Prostate gland (tissue), 2 donors: Measurements from ENCODE around the gene LOXHD1. TPM values are rescaled to one million over a fixed set of nuclear protein-coding genes. Genes with fewer than 3 reads are reported as not detected.

Source experiments
- DNase-seq: peaks from one replicate; pipeline ENCODE4 v3.0.0-alpha.2; 2019; ENCODE audit warnings: low spot score
- H3K27ac ChIP-seq, 2 donors: fragments of 200-600 bp; sonication (generic); 2 replicates each; pipeline ENCODE4 v1.5.1; 2017 to 2019
- H3K27me3 ChIP-seq: fragments of 200-600 bp; sonication (generic); replicated peaks from 2 replicates; pipeline ENCODE4 v1.5.1; 2019; ENCODE audit not compliant: insufficient read depth
- H3K36me3 ChIP-seq, 2 donors: fragments of 200-600 bp; sonication (generic); 1 replicate in 1 of 2; 2 replicates in 1 of 2; pipeline versions ENCODE4 v1.5.1 to v1.8.1; 2017 to 2019
- H3K4me1 ChIP-seq: fragments of 200-600 bp; sonication (generic); replicated peaks from 2 replicates; pipeline ENCODE4 v1.5.1; 2019
- H3K4me3 ChIP-seq, 2 donors: fragments of 200-600 bp; sonication (generic); 2 replicates each; pipeline ENCODE4 v1.5.1; 2017 to 2019
- H3K9me3 ChIP-seq: fragments of 200-600 bp; sonication (generic); 2 replicates; pipeline ENCODE4 v1.5.1; 2017
- POLR2A ChIP-seq: fragments of 450-650 bp; IDR thresholded peaks from one replicate; pipeline ENCODE4 v1.6.1; 2016; ENCODE audit warnings: antibody characterized with exemption, mild to moderate bottlenecking
- POLR2AphosphoS5 ChIP-seq: sonication (generic); formaldehyde crosslinking; IDR thresholded peaks from one replicate; pipeline ENCODE4 v1.6.1; 2017; ENCODE audit warnings: antibody characterized with exemption
- WGBS: methylation state at CpG from one replicate; pipeline ENCODE4 v1.1.5; 2018; 5-methylcytosine and 5-hydroxymethylcytosine counted together
- intact Hi-C: fragments of 100-400 bp; cut with DNase I; formaldehyde crosslinking; loops from one replicate; pipeline ENCODE4 v1.14.2; 2022
- total RNA-seq, 2 donors: library from RNA; depleted of rRNA; stranded (reverse); fragments of >200 nt; gene quantifications; one replicate each; pipeline ENCODE4 v1.1.0, GENCODE V29; 2016
- TF ChIP-seq, protein P1 (sequence below), 4 experiments: fragments of 200-600 bp in 2 of 4; fragments of 450-650 bp in 2 of 4; sonication (generic) in 2 of 4; IDR thresholded peaks; 1 replicate in 3 of 4; 2 replicates in 1 of 4; pipeline ENCODE4 v1.5.1; 2016 to 2019; ENCODE audit warnings: antibody characterized with exemption in 4 of 4, mild to moderate bottlenecking in 2 of 4, moderate library complexity in 2 of 4

The LOXHD1 gene
- total RNA-seq, 2 donors from 2014 or later = 1.4 TPM; not detected in 1

DNA sequence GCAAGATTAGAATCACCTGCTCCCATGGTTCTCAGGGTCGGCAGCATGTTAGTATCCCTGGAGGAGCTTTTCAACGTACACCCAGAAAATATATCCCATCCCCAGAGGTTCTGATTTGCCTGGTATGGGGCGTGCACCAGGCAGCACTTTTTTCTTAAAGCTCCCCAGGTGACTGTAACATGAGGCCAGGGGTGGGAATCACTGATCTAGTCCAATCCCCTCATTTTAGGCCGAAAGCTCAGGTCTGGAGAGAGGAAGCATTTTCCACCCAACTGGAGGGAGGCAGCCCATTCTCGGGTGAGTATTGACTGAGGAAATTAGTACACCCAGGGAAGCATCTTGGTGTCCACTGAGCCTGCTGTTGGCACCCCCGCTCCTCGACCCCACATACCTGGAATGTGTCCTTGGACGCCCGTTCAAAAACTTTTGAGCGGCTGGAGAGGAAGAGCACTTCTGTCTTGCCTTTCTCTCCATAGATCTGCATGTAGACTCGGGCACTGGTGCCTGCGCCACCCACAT, 94.3 kb downstream of the LOXHD1 start:
- no peaks in the 10 kb centered on the region for H3K9me3 ChIP-seq
- TF ChIP-seq, protein P1, sequence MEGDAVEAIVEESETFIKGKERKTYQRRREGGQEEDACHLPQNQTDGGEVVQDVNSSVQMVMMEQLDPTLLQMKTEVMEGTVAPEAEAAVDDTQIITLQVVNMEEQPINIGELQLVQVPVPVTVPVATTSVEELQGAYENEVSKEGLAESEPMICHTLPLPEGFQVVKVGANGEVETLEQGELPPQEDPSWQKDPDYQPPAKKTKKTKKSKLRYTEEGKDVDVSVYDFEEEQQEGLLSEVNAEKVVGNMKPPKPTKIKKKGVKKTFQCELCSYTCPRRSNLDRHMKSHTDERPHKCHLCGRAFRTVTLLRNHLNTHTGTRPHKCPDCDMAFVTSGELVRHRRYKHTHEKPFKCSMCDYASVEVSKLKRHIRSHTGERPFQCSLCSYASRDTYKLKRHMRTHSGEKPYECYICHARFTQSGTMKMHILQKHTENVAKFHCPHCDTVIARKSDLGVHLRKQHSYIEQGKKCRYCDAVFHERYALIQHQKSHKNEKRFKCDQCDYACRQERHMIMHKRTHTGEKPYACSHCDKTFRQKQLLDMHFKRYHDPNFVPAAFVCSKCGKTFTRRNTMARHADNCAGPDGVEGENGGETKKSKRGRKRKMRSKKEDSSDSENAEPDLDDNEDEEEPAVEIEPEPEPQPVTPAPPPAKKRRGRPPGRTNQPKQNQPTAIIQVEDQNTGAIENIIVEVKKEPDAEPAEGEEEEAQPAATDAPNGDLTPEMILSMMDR (IDR thresholded peaks at IDR 0.05) = no peak
- no peak for TF ChIP-seq POLR2AphosphoS5
- TF ChIP-seq POLR2A = no peak
- H3K27ac ChIP-seq = no peak overlapping the region
- intact Hi-C loops = no loop called here
- no peak for DNase-seq
- no peaks in the 10 kb centered on the region for H3K27me3 ChIP-seq
- H3K4me1 ChIP-seq = no peaks in the 10 kb centered on the region
- H3K36me3 ChIP-seq = no peaks in the 10 kb centered on the region
- WGBS = 70% methylated on average over 12 of the region's 12 CpGs
- H3K4me3 ChIP-seq = no peak overlapping the region

DNA sequence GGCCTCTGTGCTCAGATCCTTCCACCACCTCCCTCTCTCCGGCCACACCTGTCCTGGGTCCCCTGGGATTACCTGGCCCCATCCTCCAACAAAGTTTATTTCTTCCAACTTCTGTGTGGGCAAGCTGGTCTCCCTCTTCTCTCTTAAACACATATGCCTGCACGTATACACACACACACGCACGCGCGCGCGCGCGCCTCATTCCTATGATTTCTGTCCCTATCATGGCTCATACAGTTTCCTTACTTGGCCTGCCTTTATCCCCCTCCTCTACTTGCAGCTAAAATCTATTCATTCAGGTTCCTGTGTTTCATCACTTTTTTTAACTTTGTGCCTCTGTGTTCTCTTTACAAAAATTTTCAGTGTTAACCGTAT, 96.4 kb downstream of the LOXHD1 start:
- H3K9me3 ChIP-seq = no peaks in the 10 kb centered on the region
- TF ChIP-seq POLR2A = no peak
- no peak for TF ChIP-seq POLR2AphosphoS5
- TF ChIP-seq, protein P1 (IDR thresholded peaks at IDR 0.05) = no peak
- WGBS = 96% methylated on average over 11 of the region's 11 CpGs
- H3K4me3 ChIP-seq = no peak overlapping the region
- H3K4me1 ChIP-seq = no peaks in the 10 kb centered on the region
- no peaks in the 10 kb centered on the region for H3K36me3 ChIP-seq
- DNase-seq = no peak
- H3K27ac ChIP-seq = no peak overlapping the region
- no peaks in the 10 kb centered on the region for H3K27me3 ChIP-seq
- intact Hi-C loops = no loop called here

DNA sequence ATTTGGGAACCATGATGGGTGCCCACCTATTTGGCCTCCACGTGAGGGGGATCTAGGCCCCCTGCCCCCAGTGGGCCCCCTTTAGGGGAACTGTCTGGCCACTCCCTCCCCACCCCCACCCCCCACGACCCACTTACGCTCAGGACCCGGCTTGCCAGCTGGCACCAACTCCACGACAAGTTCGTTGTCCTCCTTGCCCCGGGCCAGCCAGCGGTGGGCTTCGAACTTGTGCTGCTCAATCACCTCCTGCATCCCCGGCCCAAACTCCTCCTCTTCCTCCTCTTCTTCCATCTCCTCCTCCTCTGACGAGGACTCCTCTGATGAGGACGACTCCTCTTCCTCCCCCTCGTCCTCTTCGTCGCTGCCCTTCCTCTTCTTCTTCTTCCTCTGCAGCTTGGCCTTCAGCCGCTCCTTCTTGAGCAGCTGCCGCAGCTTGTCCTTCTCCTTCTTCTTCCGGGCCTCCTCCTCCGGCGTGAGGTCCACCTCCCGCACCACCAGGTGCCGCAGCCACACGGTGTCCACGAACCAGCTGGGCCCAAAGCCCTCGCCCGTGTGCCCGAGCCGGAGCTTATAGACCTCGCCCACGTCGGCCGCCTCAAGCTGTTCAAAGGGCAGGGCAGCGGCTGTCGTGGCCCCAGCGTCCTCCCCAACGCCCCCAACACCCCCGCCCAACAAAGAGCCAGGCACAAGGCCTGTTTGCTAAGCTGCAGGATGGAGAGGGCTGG, 96.9 kb downstream of the LOXHD1 start:
- TF ChIP-seq, protein P1 (IDR thresholded peaks at IDR 0.05) = no peak
- TF ChIP-seq POLR2A (no peak), POLR2AphosphoS5 (no peak)
- WGBS = 90% methylated on average over 37 of the region's 37 CpGs
- no peaks in the 10 kb centered on the region for H3K9me3 ChIP-seq
- H3K36me3 ChIP-seq = no peaks in the 10 kb centered on the region
- no peak overlapping the region for H3K27ac ChIP-seq
- no peak for DNase-seq
- intact Hi-C loops = no loop called here
- no peaks in the 10 kb centered on the region for H3K4me1 ChIP-seq
- no peaks in the 10 kb centered on the region for H3K27me3 ChIP-seq
- no peak overlapping the region for H3K4me3 ChIP-seq

DNA sequence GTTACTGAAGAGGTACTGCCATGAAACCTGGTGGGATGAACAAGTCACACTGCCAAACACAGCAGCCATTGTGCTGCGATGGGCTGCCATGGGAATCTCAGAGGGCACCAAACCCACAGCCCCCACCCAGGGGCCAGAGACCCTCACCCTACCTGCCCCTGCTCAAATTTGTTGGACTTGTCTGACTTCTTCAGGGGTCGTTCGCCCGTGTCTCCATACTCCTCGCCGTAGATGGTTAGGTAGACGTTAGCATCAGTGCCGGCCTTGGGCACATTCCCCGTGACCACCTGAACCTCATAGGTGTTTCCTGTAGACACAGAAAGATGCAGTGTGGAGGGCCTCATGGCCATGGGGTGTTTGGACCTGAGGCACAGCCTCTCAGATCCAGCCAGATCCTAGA, 97.7 kb downstream of the LOXHD1 start:
- no peak overlapping the region for H3K4me3 ChIP-seq
- DNase-seq = no peak
- H3K27ac ChIP-seq = no peak overlapping the region
- 90% methylated on average over 9 of the region's 9 CpGs for WGBS
- H3K36me3 ChIP-seq = no peaks in the 10 kb centered on the region
- H3K27me3 ChIP-seq = no peaks in the 10 kb centered on the region
- TF ChIP-seq, protein P1 (IDR thresholded peaks at IDR 0.05) = no peak
- TF ChIP-seq POLR2A = no peak
- TF ChIP-seq POLR2AphosphoS5 = no peak
- no peaks in the 10 kb centered on the region for H3K4me1 ChIP-seq
- intact Hi-C loops = no loop called here
- H3K9me3 ChIP-seq = no peaks in the 10 kb centered on the region
